Adipose tissue (tissue), 3 donors: ENCODE results near the gene DAPK1. TPM values are rescaled to one million over a fixed set of nuclear protein-coding genes. Genes with fewer than 3 reads are reported as not detected.

ENCODE experiments used
- H3K27ac ChIP-seq: one replicate; pipeline ENCODE4 v1.5.1; 2013; ENCODE audit warnings: low read depth, low read length
- WGBS, 3 donors: extraction: QIAGEN DNeasy Blood & Tissue Kit; methylation state at CpG; one replicate each; pipeline ENCODE4 v1.1.7; 2013; 5-methylcytosine and 5-hydroxymethylcytosine counted together
- polyA plus RNA-seq, 3 donors: library from polyadenylated mRNA; stranded (reverse); fragments of 200-250 nt; gene quantifications; one replicate each; pipeline ENCODE4 v1.2.3, GENCODE V29; 2013
- donor health status: healthy with polysubstance abuse.
- donor health status: Bipolar disorder and iron deficiency.
- donor health status: healthy.

The DAPK1 gene
- polyA plus RNA-seq, 3 donors, result 7.4 to 39.8 (median 12.8) TPM

DNA sequence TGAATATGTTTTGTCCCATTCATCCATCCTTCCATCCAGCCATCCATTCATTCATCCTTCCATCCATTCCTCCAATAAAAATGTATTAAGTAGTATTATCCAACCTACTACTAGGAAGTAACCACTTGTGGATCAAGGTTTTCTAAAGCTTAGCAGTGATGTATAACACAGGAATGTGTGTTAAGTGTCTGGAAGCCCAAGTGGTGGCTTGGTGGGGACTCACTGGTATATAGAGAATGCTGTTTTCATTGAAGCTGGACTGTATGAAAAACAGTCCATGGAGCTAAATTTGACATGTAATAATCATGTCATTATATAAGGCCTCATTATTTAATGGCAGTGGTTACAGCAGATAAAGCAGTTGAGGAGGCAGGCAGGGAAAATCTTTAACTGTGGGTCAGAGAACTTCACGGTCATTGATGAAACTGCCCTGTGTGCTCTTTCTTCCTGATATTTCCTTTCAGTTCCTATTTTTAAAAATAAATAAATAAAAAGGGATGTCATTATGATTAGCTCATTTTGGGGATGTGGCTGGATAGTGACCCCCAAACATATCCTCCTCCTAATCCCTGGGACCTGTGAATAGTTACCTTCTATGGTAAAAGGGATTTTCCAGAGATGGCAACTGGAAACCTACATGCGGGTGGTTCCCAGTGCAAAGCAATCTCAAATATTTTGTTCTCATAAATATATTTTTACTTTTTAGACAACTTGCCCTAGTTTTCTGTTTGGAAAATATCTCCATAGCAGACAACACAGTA is 82.3 kb downstream of the DAPK1 start:
- H3K27ac ChIP-seq, result no peak overlapping the region
- WGBS, 3 donors, result 65 to 91% (median 83%) methylated on average over 2 of the region's 2 CpGs

DNA sequence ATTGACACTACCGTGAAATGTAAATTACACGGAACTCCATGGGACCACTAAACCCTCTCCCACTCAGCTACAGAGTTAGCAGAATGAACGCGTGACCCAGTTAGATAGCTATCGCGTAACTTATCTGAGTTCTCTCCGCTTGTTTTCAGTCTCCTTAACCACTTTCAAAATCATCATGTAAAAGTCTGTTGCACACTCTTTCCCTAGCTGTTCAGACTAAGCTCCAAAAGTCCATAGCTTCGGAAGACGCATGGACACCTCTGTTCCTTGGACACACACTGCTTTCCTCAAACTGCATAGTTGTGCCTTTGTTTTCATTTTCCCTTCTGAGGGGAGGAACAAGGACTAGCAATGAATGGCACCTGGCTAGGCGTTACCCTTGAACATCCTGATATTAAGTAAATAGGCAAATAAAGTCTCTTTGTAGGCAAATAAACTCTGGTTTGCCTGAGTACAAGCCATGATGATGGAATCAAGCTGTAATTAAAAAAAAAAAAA is 83.3 kb downstream of the DAPK1 start:
- 54 to 95% (median 90%) methylated on average over 10 of the region's 10 CpGs for WGBS, 3 donors
- H3K27ac ChIP-seq, result no peak overlapping the region

DNA sequence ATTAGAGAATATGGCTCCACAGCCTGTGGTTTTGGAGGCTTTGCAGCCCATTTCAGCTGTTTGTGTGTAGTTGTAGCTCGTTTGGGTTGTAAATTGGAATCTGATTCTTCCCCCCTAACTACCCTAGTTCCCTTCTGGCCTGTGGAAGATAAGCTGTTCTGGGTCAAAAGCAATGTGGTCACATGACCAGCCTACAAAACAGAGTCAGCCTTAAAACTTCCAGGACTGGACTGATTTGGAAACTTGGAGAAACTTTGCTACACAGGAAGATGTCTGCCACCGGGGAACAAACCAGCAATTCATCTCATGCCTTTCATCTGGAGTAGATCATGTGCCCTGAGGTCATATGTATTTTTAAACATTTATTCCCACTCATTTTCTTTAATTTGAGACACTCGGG is 83.8 kb downstream of the DAPK1 start:
- 20 to 28% (median 26%) methylated on average over 3 of the region's 3 CpGs for WGBS, 3 donors
- H3K27ac ChIP-seq, result no peak overlapping the region

DNA sequence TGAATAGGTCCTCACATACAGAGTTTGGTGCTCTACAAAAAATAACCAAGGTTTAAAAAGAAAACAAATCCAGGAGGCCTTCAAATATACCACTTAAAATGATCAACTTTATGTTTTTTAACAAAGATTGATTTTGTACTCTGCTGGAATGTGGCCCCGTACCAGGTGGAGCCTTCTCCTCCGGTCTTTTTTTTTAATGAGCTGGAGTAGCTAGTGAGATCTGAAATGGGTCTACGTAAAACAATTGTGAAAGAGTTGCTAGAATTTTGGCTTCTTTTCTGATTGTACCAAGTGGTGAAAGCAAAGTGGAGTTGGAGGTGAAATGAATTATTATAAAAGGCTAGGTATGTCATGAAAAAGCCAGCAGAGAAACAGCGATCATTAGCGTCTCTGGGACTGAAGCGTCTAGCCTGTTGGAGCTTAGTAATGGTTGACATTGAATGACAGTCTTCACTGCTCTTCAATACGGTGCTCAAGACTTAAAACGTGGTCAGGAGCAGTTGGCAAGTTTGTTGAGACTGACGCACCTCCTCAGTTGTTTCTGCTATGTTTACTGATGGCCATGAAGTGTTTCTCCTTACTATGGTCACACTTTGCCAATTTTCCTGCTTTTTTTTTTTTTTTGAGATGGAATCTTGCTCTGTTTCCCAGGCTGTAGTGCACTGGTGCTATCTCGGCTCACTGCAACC is 84.4 kb downstream of the DAPK1 start:
- no peak overlapping the region for H3K27ac ChIP-seq
- 56 to 87% (median 80%) methylated on average over 10 of the region's 10 CpGs for WGBS, 3 donors

DNA sequence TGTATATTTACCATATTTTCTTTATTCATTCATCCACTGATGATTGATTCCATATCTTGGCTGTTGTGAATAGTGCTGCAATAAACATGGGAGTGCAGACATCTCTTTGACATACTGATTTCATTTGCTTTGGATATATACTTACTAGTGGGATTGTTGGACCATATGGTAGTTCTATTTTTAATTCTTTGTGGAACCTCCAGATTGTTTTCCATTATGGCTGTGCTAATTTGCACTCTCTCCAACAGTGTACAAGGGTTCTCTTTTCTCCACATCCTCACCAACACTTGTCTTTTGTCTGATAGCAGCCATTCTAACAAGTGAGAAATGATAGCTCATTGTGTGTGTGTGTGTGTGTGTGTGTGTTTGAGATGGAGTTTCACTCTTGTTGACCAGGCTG is 86.7 kb downstream of the DAPK1 start:
- no peak overlapping the region for H3K27ac ChIP-seq

DNA sequence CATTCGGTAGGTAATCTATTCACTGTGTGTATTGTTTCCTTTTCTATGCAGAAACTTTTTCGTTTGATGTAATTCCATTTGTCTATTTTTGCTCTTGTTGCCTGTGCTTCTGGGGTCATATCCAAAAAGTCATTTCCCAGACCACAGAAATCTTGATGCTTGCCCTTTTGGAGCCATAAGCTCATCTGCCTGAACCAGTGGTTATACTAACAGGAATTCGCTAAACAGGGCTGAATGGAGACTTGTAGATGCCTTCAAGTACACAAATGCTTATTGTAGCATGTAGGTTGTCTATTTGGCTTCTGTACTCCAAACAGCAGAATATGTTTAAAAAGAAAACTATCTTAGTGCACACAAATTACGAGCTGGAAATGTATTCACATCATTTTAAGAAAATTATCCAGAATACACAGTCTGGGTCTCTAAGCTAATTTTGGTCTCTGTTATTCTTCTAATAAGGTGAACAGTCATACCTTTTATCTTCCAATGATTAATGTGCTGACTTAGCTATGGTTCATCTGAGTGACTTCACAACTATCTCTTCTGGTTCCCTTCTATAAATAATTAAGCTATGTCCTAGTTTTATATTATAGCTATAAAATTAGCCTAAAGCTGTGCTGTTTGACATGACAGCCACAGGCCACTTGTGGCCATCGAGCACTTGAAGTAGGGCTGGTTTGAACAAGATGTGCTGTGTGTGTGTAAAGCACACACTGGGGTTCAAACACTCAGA is 87.6 kb downstream of the DAPK1 start:
- no peak overlapping the region for H3K27ac ChIP-seq
- 73 to 84% (median 74%) methylated on average over 5 of the region's 5 CpGs for WGBS, 3 donors

DNA sequence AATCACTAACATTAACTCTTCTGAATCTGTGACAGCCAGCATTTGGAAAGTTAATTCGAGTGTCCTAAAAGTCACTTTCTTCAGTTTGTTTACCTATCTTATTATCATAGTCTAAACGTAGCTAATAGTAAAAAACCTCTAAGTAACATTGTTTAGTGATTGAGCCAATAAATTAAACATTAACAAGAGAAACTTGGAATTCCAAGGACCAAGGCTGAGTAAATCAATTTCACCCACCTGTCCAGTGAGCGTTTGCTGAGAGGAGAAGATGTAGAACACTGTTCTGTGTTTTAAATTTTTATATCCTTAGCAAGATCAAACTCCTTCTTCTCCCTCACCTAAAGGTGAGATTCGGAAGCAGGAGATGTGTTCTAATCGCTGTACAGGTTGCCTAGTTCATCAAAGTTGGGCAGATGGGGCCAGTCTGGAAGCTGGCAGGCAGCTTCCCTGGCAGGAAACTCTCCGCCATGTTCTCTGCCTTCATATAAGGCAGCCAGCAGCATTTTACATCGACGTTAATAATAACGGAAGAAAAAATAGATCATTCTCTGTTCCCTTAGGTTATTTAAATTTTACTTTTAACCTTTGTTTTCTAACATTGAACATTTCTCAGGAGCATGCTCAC is 89.2 kb downstream of the DAPK1 start:
- H3K27ac ChIP-seq, result no peak overlapping the region
- 37 to 91% (median 87%) methylated on average over 9 of the region's 9 CpGs for WGBS, 3 donors

DNA sequence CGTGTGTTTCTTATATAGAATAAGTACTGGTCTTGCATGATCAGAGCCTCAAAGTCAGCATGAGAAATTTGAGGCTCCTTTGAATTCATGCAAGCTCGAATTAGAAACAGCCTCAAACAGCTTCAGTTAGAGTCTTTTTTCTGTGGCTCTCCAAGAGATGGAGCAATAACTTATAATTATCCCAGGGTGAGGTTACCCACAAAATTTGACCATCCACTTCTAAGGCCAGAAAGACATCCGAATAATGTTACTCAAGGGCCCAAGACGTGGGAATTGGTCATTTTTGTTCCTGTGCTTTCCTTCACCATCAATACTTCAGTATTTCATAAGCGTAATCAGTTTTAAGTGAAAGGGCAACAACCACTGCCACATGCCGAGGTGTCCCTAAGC is 89.7 kb downstream of the DAPK1 start:
- H3K27ac ChIP-seq, result no peak overlapping the region
- 76 to 81% (median 81%) methylated on average over 6 of the region's 6 CpGs for WGBS, 3 donors

DNA sequence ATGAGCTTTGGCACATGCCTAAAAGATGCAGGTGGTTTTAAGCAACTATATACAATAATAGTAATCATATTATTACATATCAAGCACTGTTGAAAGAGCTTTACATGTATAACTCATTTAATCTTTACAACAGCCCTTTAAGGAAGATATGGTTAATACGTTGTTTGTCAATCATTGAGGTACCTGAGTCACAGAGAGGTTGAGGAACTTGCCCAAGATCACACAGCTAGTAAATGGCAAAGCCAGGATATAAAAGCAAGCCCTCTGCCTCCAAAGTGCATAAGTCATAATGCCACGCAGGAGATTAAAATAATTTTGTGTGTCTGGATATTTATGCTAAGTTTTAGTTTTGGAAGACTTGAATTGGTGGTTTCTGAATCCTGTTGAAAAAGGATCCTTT is 90.2 kb downstream of the DAPK1 start:
- no peak overlapping the region for H3K27ac ChIP-seq
- WGBS, 3 donors, result 79 to 97% (median 94%) methylated on average over 2 of the region's 2 CpGs

DNA sequence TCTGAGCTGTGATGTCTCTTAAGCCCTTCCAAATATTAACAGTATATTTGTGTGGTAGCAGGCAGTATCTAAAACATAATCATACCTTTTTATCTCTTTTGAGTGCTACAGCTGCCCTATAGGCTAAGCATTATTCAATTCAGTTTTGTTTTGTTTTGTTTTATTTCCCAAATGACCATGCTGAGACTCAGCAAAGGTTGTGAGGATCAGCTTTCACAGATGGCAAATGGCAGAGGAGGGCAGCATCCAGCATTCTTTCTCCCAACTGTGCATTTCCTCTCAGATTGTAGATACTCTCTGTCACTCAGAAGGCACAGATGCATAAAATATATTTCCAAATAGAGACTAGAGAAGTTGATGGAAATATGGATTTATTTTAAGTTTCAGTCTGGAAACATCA is 90.7 kb downstream of the DAPK1 start:
- no peak overlapping the region for H3K27ac ChIP-seq

DNA sequence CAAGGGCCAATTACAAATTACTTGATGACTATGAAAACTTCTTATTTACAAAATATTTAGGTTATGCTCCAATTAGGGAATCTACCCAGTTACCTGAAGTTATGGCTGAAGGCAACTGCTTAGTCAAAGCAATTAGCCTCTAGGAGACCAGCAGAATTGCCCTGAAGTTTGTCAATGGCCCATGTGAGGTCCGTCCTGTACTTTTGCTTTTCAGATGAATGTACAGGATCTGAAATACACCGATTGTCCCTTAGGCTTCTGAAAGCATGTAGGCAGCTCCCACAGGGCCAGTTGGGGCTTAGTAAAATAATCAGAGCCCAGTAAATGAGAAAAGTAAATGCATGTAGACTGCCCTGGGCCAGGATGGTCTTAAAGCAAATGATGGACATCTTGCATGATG is 93.3 kb downstream of the DAPK1 start:
- H3K27ac ChIP-seq, result no peak overlapping the region
- WGBS, 3 donors, result 89 to 93% (median 92%) methylated on average over 2 of the region's 2 CpGs

DNA sequence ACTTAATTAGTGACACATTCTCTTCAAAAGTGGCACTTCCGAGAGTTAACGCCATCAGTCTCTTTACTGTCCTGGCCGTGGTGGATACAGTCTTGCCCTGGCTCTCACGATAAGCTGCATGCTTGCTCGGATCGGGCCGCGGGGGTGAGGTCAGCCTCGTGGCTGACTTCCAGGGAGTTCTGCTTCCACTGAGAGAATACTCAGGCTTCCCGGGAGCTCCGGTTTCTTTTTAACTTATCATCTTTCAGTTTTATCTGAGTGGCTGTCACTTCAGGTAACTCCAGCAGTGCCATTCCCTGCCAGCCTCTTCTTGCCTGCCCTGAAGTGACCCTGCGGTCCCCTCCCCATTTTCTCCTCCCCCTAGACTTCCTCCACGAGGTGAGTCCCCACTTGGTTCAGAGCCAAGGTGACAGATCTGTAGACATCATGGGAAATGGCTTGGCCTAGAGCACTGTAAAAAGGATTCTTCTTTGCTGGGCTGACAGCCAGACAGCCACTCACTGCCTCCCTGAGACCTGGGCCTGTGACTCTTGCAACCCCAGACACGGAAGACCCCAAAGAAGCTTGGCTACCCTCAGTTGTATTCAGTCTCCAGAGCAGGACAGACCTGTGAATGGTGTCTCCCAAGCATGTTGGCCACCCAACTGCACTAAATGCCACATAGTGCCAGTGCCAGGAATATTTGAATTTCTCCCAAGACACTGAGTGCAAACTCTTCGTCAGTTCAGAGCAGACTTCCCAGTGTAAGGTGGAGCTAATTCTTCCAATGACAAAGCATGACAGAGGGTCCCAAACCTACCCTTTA is 95.1 kb downstream of the DAPK1 start:
- H3K27ac ChIP-seq, result no peak overlapping the region
- 7 to 39% (median 35%) methylated on average over 15 of the region's 15 CpGs for WGBS, 3 donors

DNA sequence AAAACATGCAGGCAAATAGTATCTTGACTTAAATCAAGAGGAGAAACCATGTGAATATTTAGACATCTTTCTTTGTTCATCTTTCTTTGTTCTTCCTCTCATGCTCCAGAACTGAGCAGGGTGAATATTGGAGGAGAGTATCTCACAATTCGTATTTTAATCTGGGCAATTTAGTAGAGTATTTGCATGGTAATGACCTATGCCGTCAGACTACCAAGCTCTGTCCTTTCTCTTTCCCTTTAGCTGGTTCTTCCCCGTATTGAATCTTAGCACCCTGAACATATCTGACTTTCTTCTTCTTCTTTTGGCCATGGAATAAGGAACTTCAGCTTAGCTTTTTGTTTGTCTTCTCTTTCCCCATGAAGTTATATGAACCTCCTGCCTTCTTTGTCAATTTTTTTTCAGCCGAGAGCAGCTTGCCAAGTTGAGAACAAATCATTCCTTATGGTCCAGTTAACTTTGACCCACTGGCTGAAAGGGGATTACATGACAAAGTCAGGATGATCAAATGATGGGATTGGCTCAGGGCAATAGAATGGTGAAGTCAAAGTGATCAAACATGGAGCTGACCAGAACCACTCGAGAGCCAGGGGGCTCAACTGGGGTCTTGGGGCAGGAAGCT is 95.8 kb downstream of the DAPK1 start:
- WGBS, 3 donors, result 54 to 68% (median 55%) methylated on average over 5 of the region's 5 CpGs

DNA sequence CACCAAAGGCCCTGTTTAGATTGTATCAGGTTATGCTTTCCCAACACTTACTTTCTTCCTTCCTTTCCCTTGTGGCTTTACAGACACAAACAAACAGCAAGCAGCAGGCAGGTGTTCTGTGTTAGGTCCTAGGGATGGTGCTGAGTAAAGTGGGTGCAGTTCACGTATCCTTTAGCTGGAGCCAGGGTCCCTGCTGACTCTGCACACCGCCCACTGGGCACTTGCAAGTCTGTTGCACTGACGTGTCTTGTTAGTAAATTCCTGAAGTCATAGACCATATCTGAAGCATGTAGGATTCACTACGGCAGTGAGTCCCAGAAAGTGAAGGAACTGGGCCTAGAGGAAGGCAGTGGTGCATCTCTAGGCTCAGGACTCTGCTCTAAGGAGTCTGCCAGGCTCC is 96.5 kb downstream of the DAPK1 start:
- WGBS, 3 donors, result 75 to 89% (median 77%) methylated on average over 4 of the region's 4 CpGs
- H3K27ac ChIP-seq, result no peak overlapping the region

More for the DNA sequence above, 95.8 kb downstream of the DAPK1 start:
- H3K27ac ChIP-seq, result no peak overlapping the region

DNA sequence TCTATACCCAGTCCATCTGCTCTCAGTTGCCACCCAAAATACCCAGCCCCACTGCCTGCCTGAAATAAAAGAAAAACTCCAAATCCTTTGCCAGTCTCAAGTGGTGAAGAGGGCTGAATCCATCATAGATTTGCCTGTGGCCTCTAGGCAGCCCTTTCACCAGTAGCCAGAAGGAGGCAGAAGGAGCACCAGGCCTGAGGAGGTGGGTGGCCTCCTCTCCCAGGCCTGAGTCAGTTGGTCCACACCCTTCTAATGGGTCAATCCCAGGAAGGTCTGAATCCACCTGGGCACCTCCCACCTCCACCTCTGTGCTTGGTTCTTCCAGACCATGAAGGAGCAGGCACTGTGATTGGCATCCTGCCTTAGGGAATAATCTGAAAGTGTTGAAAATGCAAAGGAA is 97.0 kb downstream of the DAPK1 start:
- no peak overlapping the region for H3K27ac ChIP-seq

DNA sequence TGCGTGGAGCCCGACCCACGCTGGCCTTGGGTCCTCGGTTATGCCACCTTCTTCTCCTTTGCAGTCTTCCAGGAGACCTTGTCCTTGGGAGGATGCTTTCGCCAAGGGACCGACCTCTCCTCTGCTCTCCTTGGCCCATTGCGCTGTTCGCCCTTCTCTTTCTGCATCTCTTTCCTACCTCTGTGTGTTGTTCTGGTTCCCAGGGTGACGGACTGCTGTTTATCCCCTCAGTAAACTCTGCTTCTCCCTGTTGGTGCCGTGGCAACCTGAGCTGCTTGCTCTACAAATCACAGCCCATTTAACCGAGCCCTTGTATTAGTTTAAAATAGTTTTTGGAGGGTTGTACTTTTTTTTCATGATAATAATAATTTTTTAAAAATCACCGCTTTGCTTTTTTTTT is 97.9 kb downstream of the DAPK1 start:
- WGBS, 3 donors, result 67 to 88% (median 83%) methylated on average over 12 of the region's 12 CpGs
- no peak overlapping the region for H3K27ac ChIP-seq

DNA sequence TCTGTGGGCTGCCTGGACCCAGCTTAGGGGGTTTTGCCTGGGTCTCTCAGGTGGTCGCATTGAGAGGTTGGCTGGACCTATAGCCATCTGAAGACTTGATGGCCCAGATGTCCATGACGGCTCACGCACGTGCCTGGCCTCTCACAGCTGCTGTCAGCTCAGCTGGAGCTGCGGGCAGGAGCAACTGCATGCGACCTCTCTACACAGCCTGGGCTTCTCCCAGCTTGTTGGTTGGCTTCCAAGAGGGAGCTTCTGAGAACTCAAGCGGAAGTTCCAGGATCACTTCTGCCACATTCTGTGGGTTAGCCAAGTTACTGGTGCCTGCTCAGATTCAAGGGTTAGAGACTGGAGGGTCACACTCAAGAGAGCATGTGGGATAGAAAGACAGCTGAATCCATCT is 99.2 kb downstream of the DAPK1 start:
- 15 to 71% (median 66%) methylated on average over 7 of the region's 7 CpGs for WGBS, 3 donors
- no peak overlapping the region for H3K27ac ChIP-seq
